GM12874 (cell line): ENCODE results near the gene RS1.

Experiments used
- CTCF ChIP-seq: IDR thresholded peaks from 2 replicates; pipeline ENCODE4 v1.5.1; 2011; ENCODE audit warnings: low read depth, mild to moderate bottlenecking, control low read depth, low read length, moderate library complexity; ENCODE audit not compliant: insufficient read depth

The RS1 gene

GRCh38 chrX:18672008-18672407 is at the start of gene RS1:
Gene RS1 (minus strand): TSS chrX:18672108. CDS start chrX:18672068, 40 bp downstream.
- TF ChIP-seq CTCF, result no peak

- no peak for TF ChIP-seq CTCF
Measured at GRCh38 chrX:18719852-18720251, 47.9 kb upstream of the RS1 start.

GRCh38 chrX:18714910-18715309 is 43.0 kb upstream of the RS1 start:
- TF ChIP-seq CTCF, result no peak

- TF ChIP-seq CTCF, result no peak
Measured at GRCh38 chrX:18709833-18710232, 37.9 kb upstream of the RS1 start.

GRCh38 chrX:18707426-18708049 is 35.6 kb upstream of the RS1 start, which contains the start of gene PPEF1:
Gene PPEF1 (plus strand): TSS chrX:18707645. CDS start chrX:18707781, 136 bp downstream.
- no peak for TF ChIP-seq CTCF

GRCh38 chrX:18702362-18703195 is 30.7 kb upstream of the RS1 start:
- no peak for TF ChIP-seq CTCF

- no peak for TF ChIP-seq CTCF
Measured at GRCh38 chrX:18701621-18702361, 29.9 kb upstream of the RS1 start.
